GM12874 (cell line): Measurements from ENCODE around the gene PLA2G4D.

Experiments used
- CTCF ChIP-seq: IDR thresholded peaks from 2 replicates; pipeline ENCODE4 v1.5.1; 2011; ENCODE audit warnings: low read depth, mild to moderate bottlenecking, control low read depth, low read length, moderate library complexity; ENCODE audit not compliant: insufficient read depth

PLA2G4D gene

GRCh38 chr15:42062284-42062806 lies 32.0 kb downstream of the PLA2G4D start:
- no peak for TF ChIP-seq CTCF

GRCh38 chr15:42060797-42061196 lies 33.6 kb downstream of the PLA2G4D start:
- no peak for TF ChIP-seq CTCF

- no peak for TF ChIP-seq CTCF
Observed at GRCh38 chr15:42060477-42060763, 33.9 kb downstream of the PLA2G4D start.

GRCh38 chr15:42059661-42060476 lies 34.5 kb downstream of the PLA2G4D start:
- TF ChIP-seq CTCF, result peak; percentile 84

GRCh38 chr15:42058791-42059190 lies 35.6 kb downstream of the PLA2G4D start:
- no peak for TF ChIP-seq CTCF

- TF ChIP-seq CTCF, result no peak
Observed at GRCh38 chr15:42057799-42058646, 36.3 kb downstream of the PLA2G4D start.
